Testis (tissue), 3 donors: ENCODE measurements around the gene EP400. TPM values are rescaled to one million over a fixed set of nuclear protein-coding genes. Genes with fewer than 3 reads are reported as not detected.

Experiments used
- DNase-seq: peaks from one replicate; pipeline ENCODE4 v3.0.0-alpha.2; 2019
- H3K27ac ChIP-seq, 2 donors: fragments of 200-600 bp; sonication (generic); one replicate each; pipeline ENCODE4 v1.5.1; 2019
- H3K27me3 ChIP-seq: fragments of 200-600 bp; sonication (generic); one replicate; pipeline ENCODE4 v1.5.1; 2019
- H3K36me3 ChIP-seq: fragments of 200-600 bp; sonication (generic); one replicate; pipeline ENCODE4 v1.5.1; 2017; ENCODE audit warnings: low read depth; ENCODE audit errors: missing control alignments
- H3K4me1 ChIP-seq: fragments of 200-600 bp; sonication (generic); one replicate; pipeline ENCODE4 v1.5.1; 2019
- H3K4me3 ChIP-seq, 2 donors: fragments of 200-600 bp; sonication (generic); one replicate each; pipeline ENCODE4 v1.5.1; 2017 to 2019
- H3K9me3 ChIP-seq: fragments of 200-600 bp; sonication (generic); one replicate; pipeline ENCODE4 v1.5.1; 2017
- POLR2A ChIP-seq: fragments of 450-650 bp; IDR thresholded peaks from one replicate; pipeline ENCODE4 v1.6.1; 2017; ENCODE audit warnings: antibody characterized with exemption, mild to moderate bottlenecking, moderate library complexity
- WGBS, 2 donors: methylation state at CpG; one replicate each; pipeline ENCODE4 v1.1.5; 2018; 5-methylcytosine and 5-hydroxymethylcytosine counted together
- intact Hi-C: fragments of 100-400 bp; cut with DNase I; formaldehyde crosslinking; loops from one replicate; pipeline ENCODE4 v1.15.1; 2023; ENCODE audit warnings: low total_unique reads
- polyA plus RNA-seq: library from polyadenylated mRNA; stranded (reverse); fragments of 350-450 nt; fragmentation: Illumina TruSeq; extraction: RNeasy Lipid Tissue Mini Kit (QIAGEN cat#74804); gene quantifications from one replicate; pipeline ENCODE4 v1.2.3, GENCODE V29; 2014; ENCODE audit warnings: low read depth, low replicate concordance; ENCODE audit not compliant: insufficient read depth
- total RNA-seq, 2 donors: library from RNA; depleted of rRNA; stranded (reverse); fragments of >200 nt; gene quantifications; one replicate each; pipeline ENCODE4 v1.2.3, GENCODE V29; 2016
- TF ChIP-seq, protein P1 (sequence below), 3 experiments: fragments of 450-650 bp in 2 of 3; fragments of 200-600 bp in 1 of 3; sonication (generic) in 1 of 3; IDR thresholded peaks; one replicate each; pipeline ENCODE4 v1.5.1; 2016 to 2019; ENCODE audit warnings: antibody characterized with exemption in 3 of 3, mild to moderate bottlenecking in 2 of 3, moderate library complexity in 1 of 3

EP400 gene
- total and polyA plus RNA-seq, 3 donors from 2014 or later, result 44.2 to 83.0 (median 69.4) TPM

DNA sequence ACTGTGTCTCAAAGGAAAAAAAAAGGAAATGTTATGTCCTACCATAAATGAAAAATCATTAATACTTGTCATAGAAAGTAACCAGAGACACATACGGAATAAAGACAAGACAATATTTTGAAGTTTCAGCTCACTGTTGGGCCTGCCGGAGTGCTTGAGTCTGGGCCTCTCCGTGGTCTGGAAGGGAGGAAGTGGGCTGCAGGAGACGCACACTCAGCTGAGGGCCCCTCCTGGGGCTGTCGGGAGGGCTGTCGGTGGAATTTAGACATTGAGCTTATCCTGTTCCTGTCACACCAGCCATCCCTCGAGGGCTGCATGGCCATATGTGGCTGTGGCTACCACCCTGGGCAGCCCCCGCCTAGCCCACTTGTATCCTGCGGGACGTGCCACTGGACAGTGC, 113.7 kb downstream of the EP400 start:
- Histone ChIP-seq H3K27me3 (no peaks in the 10 kb centered on the region), H3K36me3 (no peaks in the 10 kb centered on the region), H3K4me1 (no peaks in the 10 kb centered on the region), H3K4me3 (no peak overlapping the region), H3K9me3 (no peaks in the 10 kb centered on the region), H3K27ac (no peak overlapping the region)
- 85 to 91% methylated on average over 10 of the region's 10 CpGs for WGBS, 2 donors
- TF ChIP-seq, protein P1, sequence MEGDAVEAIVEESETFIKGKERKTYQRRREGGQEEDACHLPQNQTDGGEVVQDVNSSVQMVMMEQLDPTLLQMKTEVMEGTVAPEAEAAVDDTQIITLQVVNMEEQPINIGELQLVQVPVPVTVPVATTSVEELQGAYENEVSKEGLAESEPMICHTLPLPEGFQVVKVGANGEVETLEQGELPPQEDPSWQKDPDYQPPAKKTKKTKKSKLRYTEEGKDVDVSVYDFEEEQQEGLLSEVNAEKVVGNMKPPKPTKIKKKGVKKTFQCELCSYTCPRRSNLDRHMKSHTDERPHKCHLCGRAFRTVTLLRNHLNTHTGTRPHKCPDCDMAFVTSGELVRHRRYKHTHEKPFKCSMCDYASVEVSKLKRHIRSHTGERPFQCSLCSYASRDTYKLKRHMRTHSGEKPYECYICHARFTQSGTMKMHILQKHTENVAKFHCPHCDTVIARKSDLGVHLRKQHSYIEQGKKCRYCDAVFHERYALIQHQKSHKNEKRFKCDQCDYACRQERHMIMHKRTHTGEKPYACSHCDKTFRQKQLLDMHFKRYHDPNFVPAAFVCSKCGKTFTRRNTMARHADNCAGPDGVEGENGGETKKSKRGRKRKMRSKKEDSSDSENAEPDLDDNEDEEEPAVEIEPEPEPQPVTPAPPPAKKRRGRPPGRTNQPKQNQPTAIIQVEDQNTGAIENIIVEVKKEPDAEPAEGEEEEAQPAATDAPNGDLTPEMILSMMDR (IDR thresholded peaks at IDR 0.05), result no peak
- TF ChIP-seq POLR2A, result no peak
- intact Hi-C loops, result loop anchor here (10.0 kb wide), 1 partner anchor 1169 kb away; no protein-coding TSS in a partner anchor
- no peak for DNase-seq

DNA sequence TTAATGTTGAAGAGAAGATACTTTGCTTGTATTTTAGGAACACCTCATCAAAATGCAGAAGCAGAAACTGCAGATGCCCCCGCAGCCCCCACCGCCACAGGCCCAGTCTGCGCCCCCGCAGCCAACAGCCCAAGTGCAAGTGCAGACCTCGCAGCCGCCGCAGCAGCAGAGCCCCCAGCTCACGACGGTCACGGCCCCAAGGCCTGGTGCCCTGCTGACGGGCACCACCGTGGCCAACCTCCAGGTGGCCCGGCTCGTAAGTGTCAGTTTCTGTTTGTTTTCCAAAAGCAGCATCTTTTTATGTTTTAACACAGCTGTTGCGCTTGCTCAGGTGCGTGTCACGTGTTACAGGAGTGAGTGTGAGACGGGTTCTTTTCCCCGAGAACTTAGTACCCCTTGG, 114.9 kb downstream of the EP400 start:
- no peak for DNase-seq
- WGBS, 2 donors, result 95 to 96% methylated on average over 19 of the region's 19 CpGs
- Histone ChIP-seq H3K27ac (no peak overlapping the region), H3K4me1 (no peaks in the 10 kb centered on the region), H3K36me3 (no peaks in the 10 kb centered on the region), H3K4me3 (no peak overlapping the region), H3K27me3 (no peaks in the 10 kb centered on the region), H3K9me3 (no peaks in the 10 kb centered on the region)
- no peak for TF ChIP-seq POLR2A
- TF ChIP-seq, protein P1 (IDR thresholded peaks at IDR 0.05), result no peak
- intact Hi-C loops, result loop anchor here (10.0 kb wide), 1 partner anchor 1170 kb away; no protein-coding TSS in a partner anchor

DNA sequence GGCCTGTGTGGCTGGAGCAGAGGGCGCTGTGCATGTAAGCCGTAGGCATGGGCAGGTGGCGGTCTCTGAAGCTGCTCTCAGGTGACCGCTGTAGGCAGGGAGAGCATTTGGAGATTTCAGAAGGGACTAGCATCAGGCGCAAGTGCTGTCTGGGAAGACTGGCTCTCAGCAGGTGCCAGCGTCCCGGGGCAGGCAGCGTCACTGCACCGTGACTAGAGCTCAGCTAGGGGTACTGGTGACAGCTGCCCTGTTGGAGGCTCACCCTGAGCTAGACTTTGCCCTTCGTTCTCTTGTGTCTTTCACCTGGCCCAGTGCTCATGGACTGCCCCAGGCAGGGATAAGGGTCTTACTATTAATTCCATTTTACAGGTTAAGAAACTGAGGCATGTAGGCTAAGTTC, 115.5 kb downstream of the EP400 start:
- no peak for DNase-seq
- Histone ChIP-seq H3K27me3 (no peaks in the 10 kb centered on the region), H3K9me3 (no peaks in the 10 kb centered on the region), H3K4me1 (no peaks in the 10 kb centered on the region), H3K36me3 (no peaks in the 10 kb centered on the region), H3K27ac (no peak overlapping the region), H3K4me3 (no peak overlapping the region)
- no peak for TF ChIP-seq POLR2A
- TF ChIP-seq, protein P1 (IDR thresholded peaks at IDR 0.05), result no peak
- intact Hi-C loops, result loop anchor here (10.0 kb wide), 1 partner anchor 1170 kb away; no protein-coding TSS in a partner anchor
- 95 to 100% methylated on average over 2 to 9 of the region's 10 CpGs for WGBS, 2 donors

DNA sequence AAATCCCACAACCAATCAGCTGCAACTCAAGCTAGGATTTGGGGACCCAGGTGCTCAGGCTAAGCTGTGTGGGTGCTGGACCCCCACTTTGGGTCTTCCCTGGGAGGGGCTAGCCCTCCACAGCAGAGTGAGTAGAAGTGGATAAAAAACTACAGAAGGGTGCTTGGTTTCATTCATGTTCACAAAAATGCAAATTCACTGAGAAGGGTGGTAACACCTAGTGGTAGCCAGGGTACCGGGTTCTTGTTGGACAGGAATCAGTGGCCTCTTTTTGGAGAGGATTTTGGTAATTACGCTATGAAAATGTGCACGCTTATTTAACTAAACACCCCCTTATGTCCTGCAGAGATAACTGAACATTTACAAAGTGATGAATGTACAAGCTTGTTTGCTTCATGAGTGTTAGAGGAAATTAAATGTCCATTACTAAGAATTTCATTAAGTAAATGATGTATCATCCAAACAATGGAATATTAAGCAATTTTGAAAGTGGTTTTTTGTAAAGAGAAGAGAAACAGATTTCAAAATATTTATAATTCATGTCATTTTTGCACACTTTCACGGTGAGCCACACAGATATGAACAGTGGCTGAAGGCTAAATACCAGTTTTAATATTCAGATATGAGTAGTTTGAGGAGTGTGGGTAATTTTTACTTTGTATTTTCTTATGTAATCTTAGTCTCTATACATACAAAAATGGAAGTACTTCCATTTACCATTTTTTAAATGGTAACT, 116.0 kb downstream of the EP400 start:
- H3K4me3 ChIP-seq, result no peak overlapping the region
- H3K27ac ChIP-seq, result no peak overlapping the region
- intact Hi-C loops, result loop anchor here (10.0 kb wide), 1 partner anchor 1171 kb away; no protein-coding TSS in a partner anchor
- WGBS, 2 donors, result 86 to 89% methylated on average over 4 of the region's 4 CpGs
- H3K27me3 ChIP-seq, result no peaks in the 10 kb centered on the region
- no peaks in the 10 kb centered on the region for H3K36me3 ChIP-seq
- no peak for DNase-seq
- H3K4me1 ChIP-seq, result no peaks in the 10 kb centered on the region
- no peaks in the 10 kb centered on the region for H3K9me3 ChIP-seq
- TF ChIP-seq, protein P1 (IDR thresholded peaks at IDR 0.05), result no peak
- TF ChIP-seq POLR2A, result no peak

DNA sequence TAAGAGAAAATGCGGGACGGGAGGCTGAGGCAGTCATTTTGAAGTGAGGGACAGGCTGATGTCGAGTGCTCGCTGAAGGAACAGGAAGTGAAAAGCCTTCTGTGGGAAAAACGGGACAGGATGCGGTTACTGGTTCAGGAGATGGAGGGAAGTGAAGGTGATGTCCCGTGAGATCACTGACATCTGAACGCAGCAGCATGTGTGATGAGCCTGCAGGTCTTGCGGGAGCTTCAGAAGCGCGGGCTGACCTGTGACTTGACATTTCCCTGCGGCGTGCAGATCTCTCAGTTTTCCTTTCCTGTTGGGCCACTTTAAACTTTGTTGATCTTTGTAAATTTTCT, 116.6 kb downstream of the EP400 start:
- TF ChIP-seq POLR2A, result no peak
- TF ChIP-seq, protein P1 (IDR thresholded peaks at IDR 0.05), result no peak
- Histone ChIP-seq H3K27ac (no peak overlapping the region), H3K27me3 (no peaks in the 10 kb centered on the region), H3K36me3 (no peaks in the 10 kb centered on the region), H3K4me3 (no peak overlapping the region), H3K9me3 (no peaks in the 10 kb centered on the region), H3K4me1 (no peaks in the 10 kb centered on the region)
- WGBS, 2 donors, result 83 to 86% methylated on average over 13 of the region's 13 CpGs
- intact Hi-C loops, result loop anchor here (10.0 kb wide), 1 partner anchor 1172 kb away; no protein-coding TSS in a partner anchor
- no peak for DNase-seq
